Tibial nerve (tissue), 4 donors: ENCODE results near the gene EN2.

Experiments
- EP300 ChIP-seq, 2 donors: sonication (generic); formaldehyde crosslinking; IDR thresholded peaks; one replicate each; pipeline ENCODE4 v1.6.1; 2017; ENCODE audit warnings: antibody characterized with exemption in 2 of 2, mild to moderate bottlenecking in 1 of 2
- POLR2A ChIP-seq, 2 donors: fragments of 450-650 bp; IDR thresholded peaks; one replicate each; pipeline ENCODE4 v1.6.1; 2017; ENCODE audit warnings: antibody characterized with exemption in 2 of 2, mild to moderate bottlenecking in 2 of 2, moderate library complexity in 2 of 2
- TF ChIP-seq, protein P1 (sequence below), 5 experiments: fragments of 200-600 bp in 3 of 5; fragments of 450-650 bp in 2 of 5; sonication (generic) in 3 of 5; IDR thresholded peaks; one replicate each; pipeline ENCODE4 v1.5.1; 2016 to 2019; ENCODE audit warnings: antibody characterized with exemption in 5 of 5, mild to moderate bottlenecking in 3 of 5, moderate library complexity in 2 of 5

DNA sequence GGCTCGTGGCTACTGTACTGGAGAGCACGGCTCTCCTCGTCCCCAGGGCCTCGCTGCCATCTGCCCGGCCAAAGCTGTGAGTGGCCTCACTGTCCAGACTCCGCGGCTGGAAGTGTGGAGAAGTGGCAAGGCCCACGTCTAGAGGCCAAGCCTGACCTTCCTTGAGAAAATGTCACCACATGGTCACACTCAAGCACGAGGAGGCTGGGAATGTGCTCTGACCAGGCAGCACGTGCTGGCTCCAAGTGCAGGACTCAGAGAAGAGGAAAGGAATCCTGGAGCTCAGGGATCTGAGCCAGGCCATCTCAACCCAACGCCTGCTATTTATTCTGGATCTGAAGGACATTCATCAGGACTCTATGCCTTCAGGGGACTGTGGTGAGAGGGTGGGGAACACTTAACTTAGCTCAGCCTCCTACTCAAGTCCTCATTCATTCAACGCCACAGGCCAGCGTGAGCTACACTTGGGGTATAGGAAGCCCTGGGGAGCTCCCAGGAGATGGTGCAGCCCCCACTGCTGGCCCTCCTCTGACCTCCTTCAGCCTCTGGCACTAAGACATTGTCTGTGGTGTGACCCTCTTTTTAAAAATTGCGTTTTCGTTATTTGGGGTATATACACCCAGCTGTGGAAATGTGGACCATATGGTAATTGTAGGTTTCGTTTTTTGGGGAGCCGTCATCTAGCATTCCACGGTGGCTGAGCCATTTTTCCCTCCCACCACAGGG lies 29.0 kb downstream of the EN2 start:
- no peak for TF ChIP-seq POLR2A (IDR thresholded peaks at IDR 0.05)
- TF ChIP-seq, protein P1, sequence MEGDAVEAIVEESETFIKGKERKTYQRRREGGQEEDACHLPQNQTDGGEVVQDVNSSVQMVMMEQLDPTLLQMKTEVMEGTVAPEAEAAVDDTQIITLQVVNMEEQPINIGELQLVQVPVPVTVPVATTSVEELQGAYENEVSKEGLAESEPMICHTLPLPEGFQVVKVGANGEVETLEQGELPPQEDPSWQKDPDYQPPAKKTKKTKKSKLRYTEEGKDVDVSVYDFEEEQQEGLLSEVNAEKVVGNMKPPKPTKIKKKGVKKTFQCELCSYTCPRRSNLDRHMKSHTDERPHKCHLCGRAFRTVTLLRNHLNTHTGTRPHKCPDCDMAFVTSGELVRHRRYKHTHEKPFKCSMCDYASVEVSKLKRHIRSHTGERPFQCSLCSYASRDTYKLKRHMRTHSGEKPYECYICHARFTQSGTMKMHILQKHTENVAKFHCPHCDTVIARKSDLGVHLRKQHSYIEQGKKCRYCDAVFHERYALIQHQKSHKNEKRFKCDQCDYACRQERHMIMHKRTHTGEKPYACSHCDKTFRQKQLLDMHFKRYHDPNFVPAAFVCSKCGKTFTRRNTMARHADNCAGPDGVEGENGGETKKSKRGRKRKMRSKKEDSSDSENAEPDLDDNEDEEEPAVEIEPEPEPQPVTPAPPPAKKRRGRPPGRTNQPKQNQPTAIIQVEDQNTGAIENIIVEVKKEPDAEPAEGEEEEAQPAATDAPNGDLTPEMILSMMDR (IDR thresholded peaks at IDR 0.05): no peak
- TF ChIP-seq EP300 (IDR thresholded peaks at IDR 0.05): no peak
